Transverse colon (tissue), 4 donors: ENCODE data around the gene KRI1. TPM values are rescaled to one million over a fixed set of nuclear protein-coding genes. Genes with fewer than 3 reads are reported as not detected.
"Not testable (repeated sequence)": the region's sequence is repeated elsewhere in the genome, so short reads cannot be mapped to it uniquely, and the experiment has no call there.

Source experiments
- DNase-seq: peaks from one replicate; pipeline ENCODE4 v3.0.0-alpha.2; 2019
- H3K27ac ChIP-seq, 4 donors: fragments of 200-600 bp; sonication (generic); 2 replicates each; pipeline ENCODE4 v1.5.1; 2016 to 2018; ENCODE audit warnings: inconsistent platforms in 4 of 4
- H3K27me3 ChIP-seq: fragments of 200-600 bp; sonication (generic); 2 replicates; pipeline ENCODE4 v1.5.1; 2017; ENCODE audit warnings: inconsistent platforms
- H3K36me3 ChIP-seq, 4 donors: fragments of 200-600 bp; sonication (generic); 2 replicates each; pipeline ENCODE4 v1.5.1; 2017 to 2019; ENCODE audit warnings: inconsistent platforms in 4 of 4
- H3K4me1 ChIP-seq, 4 donors: fragments of 200-600 bp; sonication (generic); 2 replicates each; pipeline ENCODE4 v1.5.1; 2017 to 2020; ENCODE audit warnings: inconsistent platforms in 4 of 4
- H3K4me3 ChIP-seq, 4 donors: fragments of 200-600 bp; sonication (generic); 1 replicate in 1 of 4; 2 replicates in 3 of 4; pipeline versions ENCODE4 v1.5.1 to v1.6.1; 2017 to 2019; ENCODE audit warnings: inconsistent platforms in 4 of 4
- H3K9me3 ChIP-seq, 2 donors: fragments of 200-600 bp; sonication (generic); 2 replicates each; pipeline ENCODE4 v1.5.1; 2017 to 2019; ENCODE audit warnings: inconsistent platforms in 2 of 2
- EP300 ChIP-seq: sonication (generic); formaldehyde crosslinking; IDR thresholded peaks from one replicate; pipeline ENCODE4 v1.6.1; 2017; ENCODE audit warnings: antibody characterized with exemption, low read depth
- POLR2A ChIP-seq: fragments of 450-650 bp; IDR thresholded peaks from one replicate; pipeline ENCODE4 v1.6.1; 2016; ENCODE audit warnings: antibody characterized with exemption, mild to moderate bottlenecking, moderate library complexity
- POLR2AphosphoS5 ChIP-seq, 3 donors: sonication (generic); formaldehyde crosslinking; IDR thresholded peaks; one replicate each; pipeline ENCODE4 v1.6.1; 2016; ENCODE audit warnings: antibody characterized with exemption in 3 of 3
- WGBS, 2 donors: methylation state at CpG; one replicate each; pipeline ENCODE4 v1.1.5; 2018; ENCODE audit warnings: low coverage in 1 of 2; 5-methylcytosine and 5-hydroxymethylcytosine counted together
- in situ Hi-C, 4 donors: fragments of 200-750 bp; cut with MboI; loops; one replicate each; pipeline versions ENCODE4 v1.15.0 to v1.15.1; 2017; ENCODE audit warnings: low sequenced_read_pairs in 3 of 4, low pct_ligation_motif_present in 1 of 4, low pct_unique_long_range_greater_than_20kb in 1 of 4
- intact Hi-C: fragments of 100-400 bp; cut with DNase I; formaldehyde crosslinking; loops from one replicate; pipeline ENCODE4 v1.15.1; 2023; ENCODE audit warnings: low total_unique reads
- total RNA-seq, 4 donors: library from RNA; depleted of rRNA; stranded (reverse); fragments of >200 nt; gene quantifications; one replicate each; pipeline ENCODE4 v1.1.0, GENCODE V29; 2016
- TF ChIP-seq, protein P1 (sequence below), 5 experiments: fragments of 200-600 bp in 3 of 5; fragments of 450-650 bp in 2 of 5; sonication (generic) in 3 of 5; IDR thresholded peaks; 1 replicate in 2 of 5; 2 replicates in 3 of 5; pipeline ENCODE4 v1.5.1; 2016 to 2017; ENCODE audit warnings: antibody characterized with exemption in 5 of 5, inconsistent platforms in 3 of 5, mild to moderate bottlenecking in 2 of 5, moderate library complexity in 1 of 5

Gene KRI1
- total RNA-seq, 4 donors from 2014 or later = 12.7 to 53.1 (median 27.9) TPM

DNA sequence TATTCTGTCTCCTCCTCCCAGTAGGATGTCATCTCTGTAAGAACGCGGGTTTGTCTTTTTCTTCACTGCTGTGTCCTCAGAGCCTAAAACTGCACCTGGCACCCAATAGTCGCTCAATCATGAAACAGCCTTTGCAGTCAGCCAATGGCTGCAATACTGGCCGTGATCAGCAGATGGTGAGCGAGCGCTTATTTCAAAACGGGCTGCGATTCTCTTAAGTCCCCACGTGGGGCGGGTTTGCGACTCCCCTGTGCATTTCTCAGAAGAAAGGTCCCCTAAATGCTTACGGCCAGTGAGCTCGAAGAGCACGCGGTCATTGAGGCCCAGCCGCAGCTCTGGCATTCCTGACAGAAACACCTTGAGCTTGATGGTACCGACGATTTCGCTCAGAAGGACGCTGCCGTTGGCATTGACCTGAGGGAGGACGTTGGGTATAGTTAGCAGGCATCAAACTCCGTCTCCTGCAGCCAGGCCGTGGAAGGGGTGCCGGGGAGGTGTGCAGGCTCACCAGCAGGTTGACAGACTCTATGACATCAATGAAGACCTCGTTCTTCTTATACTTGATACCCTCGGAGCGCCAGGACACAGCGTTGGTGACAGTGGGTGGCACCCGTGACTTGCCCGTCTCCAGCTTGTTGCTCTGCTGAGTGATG lies 15.3 kb upstream of the KRI1 start:
- WGBS, 2 donors = 34% methylated on average over 31 of the region's 31 CpGs; no CpG with 5 or more reads in 1 of the 2 donors
- peaks cover 0 to 4% (median 2%) of the 10 kb centered on the region in 4 donors for H3K4me1 ChIP-seq
- peak; percentile 91 for DNase-seq
- no peak overlapping the region for H3K4me3 ChIP-seq
- H3K9me3 ChIP-seq = no peaks in the 10 kb centered on the region
- H3K27ac ChIP-seq = no peak overlapping the region
- intact Hi-C loops (no loop called here), in situ Hi-C loops (loop anchor here (5.0 to 10.0 kb wide), 2 partner anchors 61 to 64 kb away; no protein-coding TSS in a partner anchor)
- TF ChIP-seq POLR2AphosphoS5 (IDR thresholded peaks at IDR 0.05) (no peak), EP300 (no peak)
- TF ChIP-seq, protein P1, sequence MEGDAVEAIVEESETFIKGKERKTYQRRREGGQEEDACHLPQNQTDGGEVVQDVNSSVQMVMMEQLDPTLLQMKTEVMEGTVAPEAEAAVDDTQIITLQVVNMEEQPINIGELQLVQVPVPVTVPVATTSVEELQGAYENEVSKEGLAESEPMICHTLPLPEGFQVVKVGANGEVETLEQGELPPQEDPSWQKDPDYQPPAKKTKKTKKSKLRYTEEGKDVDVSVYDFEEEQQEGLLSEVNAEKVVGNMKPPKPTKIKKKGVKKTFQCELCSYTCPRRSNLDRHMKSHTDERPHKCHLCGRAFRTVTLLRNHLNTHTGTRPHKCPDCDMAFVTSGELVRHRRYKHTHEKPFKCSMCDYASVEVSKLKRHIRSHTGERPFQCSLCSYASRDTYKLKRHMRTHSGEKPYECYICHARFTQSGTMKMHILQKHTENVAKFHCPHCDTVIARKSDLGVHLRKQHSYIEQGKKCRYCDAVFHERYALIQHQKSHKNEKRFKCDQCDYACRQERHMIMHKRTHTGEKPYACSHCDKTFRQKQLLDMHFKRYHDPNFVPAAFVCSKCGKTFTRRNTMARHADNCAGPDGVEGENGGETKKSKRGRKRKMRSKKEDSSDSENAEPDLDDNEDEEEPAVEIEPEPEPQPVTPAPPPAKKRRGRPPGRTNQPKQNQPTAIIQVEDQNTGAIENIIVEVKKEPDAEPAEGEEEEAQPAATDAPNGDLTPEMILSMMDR (IDR thresholded peaks at IDR 0.05) = peak; percentile 98 to 100 (median 98)
- H3K27me3 ChIP-seq = no peaks in the 10 kb centered on the region
- peaks cover 0 to 8% (median 0%) of the 10 kb centered on the region in 4 donors for H3K36me3 ChIP-seq

DNA sequence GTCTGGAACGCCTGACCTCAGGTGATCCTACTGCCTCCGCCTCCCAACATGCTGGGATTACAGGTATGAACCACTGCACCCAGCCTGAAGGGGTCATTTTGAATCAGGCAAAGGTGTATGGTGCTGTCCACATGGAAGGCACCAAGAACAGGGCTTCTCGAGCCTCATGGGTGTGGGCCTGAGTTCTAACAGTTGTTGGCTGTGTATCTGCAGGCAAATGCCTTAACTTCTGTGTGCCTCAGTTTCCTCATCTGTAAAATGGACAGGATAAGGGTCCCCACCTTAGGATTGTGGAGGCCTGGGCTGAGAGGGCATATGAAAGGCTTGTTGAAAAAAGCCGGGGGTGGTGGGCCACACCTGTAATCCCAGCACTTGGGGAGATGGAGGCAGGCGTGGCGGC lies 12.1 kb upstream of the KRI1 start:
- 96% methylated on average over 6 of the region's 6 CpGs; no CpG with 5 or more reads in 1 of the 2 donors for WGBS, 2 donors
- no peaks in the 10 kb centered on the region for H3K9me3 ChIP-seq
- in situ Hi-C loops = no loop called here
- DNase-seq = no peak
- no peak overlapping the region for H3K27ac ChIP-seq
- intact Hi-C loops = no loop called here
- H3K36me3 ChIP-seq = peaks cover 0 to 8% (median 0%) of the 10 kb centered on the region in 4 donors
- no peaks in the 10 kb centered on the region for H3K27me3 ChIP-seq
- no peak for TF ChIP-seq POLR2A
- no peak for TF ChIP-seq POLR2AphosphoS5 (IDR thresholded peaks at IDR 0.05)
- no peak for TF ChIP-seq EP300
- TF ChIP-seq, protein P1 (IDR thresholded peaks at IDR 0.05) = no peak
- H3K4me1 ChIP-seq = peaks cover 0 to 4% (median 2%) of the 10 kb centered on the region in 4 donors
- no peak overlapping the region for H3K4me3 ChIP-seq

DNA sequence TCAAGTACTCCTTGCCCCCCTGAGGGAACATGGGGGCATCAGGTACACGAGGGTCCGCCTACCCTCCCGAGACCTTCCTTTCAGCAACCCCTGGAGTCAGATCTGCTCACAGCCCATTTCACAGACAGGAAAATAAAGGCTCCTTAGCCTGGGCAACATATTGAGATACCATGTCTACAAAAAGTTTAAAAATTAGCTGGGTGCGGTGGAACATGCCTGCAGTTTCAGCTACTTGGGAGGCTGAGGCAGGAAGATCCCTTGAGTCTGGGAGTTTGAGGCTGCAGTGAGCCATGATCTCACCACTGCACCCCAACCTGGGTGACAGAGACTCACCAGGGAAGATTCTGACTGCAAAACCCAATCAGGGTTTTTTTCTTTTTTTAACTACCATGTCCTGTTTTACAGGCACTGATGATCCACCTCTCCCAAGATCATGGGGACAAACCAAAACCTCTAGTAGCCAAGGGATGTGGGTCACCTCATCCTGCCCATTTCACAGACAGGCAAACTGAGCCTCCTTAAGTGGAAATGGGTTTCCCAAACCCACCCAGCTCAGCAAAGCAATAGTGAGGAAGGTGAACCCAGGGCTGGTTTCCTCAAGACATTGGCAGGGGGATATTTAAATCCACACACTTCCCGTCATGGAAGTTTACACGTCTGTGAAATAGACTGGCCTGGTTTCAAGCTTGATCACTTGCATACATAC lies 9.4 kb upstream of the KRI1 start:
- in situ Hi-C loops (no loop called here), intact Hi-C loops (no loop called here)
- H3K4me1 ChIP-seq = peaks cover 0 to 8% (median 0%) of the 10 kb centered on the region in 4 donors
- no peaks in the 10 kb centered on the region for H3K27me3 ChIP-seq
- H3K27ac ChIP-seq = no peak overlapping the region
- peaks cover 0 to 8% (median 0%) of the 10 kb centered on the region in 4 donors for H3K36me3 ChIP-seq
- H3K4me3 ChIP-seq = no peak overlapping the region
- DNase-seq = no peak
- no peak for TF ChIP-seq EP300
- no peak for TF ChIP-seq POLR2AphosphoS5 (IDR thresholded peaks at IDR 0.05)
- TF ChIP-seq, protein P1 (IDR thresholded peaks at IDR 0.05) = no peak
- no peak for TF ChIP-seq POLR2A
- 77 to 81% methylated on average over 2 to 6 of the region's 6 CpGs for WGBS, 2 donors
- no peaks in the 10 kb centered on the region for H3K9me3 ChIP-seq

DNA sequence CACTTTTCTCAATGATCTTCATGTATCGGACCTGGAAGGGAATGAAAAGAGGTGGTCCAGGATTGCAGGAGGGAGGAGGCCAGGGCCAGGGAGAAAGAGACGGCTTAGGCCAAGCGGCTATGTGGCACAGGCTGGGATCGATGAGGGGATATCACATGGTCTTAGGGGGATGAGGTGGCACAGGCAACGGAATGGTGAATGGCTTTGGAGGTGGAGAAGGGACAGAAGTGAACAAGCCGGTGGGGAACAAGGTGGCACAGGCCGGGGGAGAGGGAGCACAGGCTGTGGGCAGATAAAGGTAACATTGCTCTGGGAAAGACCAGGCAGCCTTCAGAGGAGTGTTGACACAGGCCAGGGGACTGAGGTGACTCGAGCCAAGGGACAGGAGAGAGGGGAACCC lies 8.7 kb upstream of the KRI1 start:
- Histone ChIP-seq H3K36me3 (peaks cover 0 to 8% (median 0%) of the 10 kb centered on the region in 4 donors), H3K27me3 (no peaks in the 10 kb centered on the region), H3K9me3 (no peaks in the 10 kb centered on the region), H3K4me1 (peaks cover 3 to 15% (median 4%) of the 10 kb centered on the region in 4 donors), H3K4me3 (no peak overlapping the region), H3K27ac (no peak overlapping the region)
- no peak for DNase-seq
- TF ChIP-seq EP300 (no peak), POLR2A (no peak), POLR2AphosphoS5 (IDR thresholded peaks at IDR 0.05) (no peak)
- TF ChIP-seq, protein P1 (IDR thresholded peaks at IDR 0.05) = no peak
- intact Hi-C loops (no loop called here), in situ Hi-C loops (no loop called here)
- 80 to 87% methylated on average over 6 to 8 of the region's 8 CpGs for WGBS, 2 donors

DNA sequence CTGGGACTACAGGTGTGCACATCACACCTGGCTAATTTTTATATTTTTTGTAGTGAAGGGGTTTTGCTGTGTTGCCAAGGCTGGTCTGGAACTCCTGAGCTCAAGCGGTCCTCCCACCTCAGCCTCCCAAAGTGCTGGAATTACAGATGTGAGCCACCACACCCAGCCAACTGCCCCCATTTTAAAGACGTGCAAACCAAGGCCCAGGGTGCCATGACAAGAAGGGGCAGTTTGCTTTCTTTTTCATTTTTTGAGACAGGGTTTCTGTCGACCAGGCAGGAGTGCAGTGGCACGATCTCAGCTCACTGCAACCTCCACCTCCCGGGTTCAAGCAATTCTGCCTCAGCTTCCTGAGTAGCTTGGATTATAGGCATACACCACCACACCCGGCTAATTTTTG lies 8.0 kb upstream of the KRI1 start:
- H3K36me3 ChIP-seq, H3K27ac ChIP-seq, DNase-seq, H3K9me3 ChIP-seq, in situ Hi-C loops, H3K27me3 ChIP-seq, H3K4me3 ChIP-seq, intact Hi-C loops: not testable (repeated sequence)
- H3K4me1 ChIP-seq = peaks cover 6 to 19% (median 7%) of the 10 kb centered on the region in 4 donors
- 83 to 96% methylated on average over 5 to 6 of the region's 6 CpGs for WGBS, 2 donors
